ENCODE measurements around the gene SPOCK1. TPM values are rescaled to one million over a fixed set of nuclear protein-coding genes. Genes with fewer than 3 reads are reported as not detected.

Gene SPOCK1
- total and polyA plus RNA-seq, 5 donors from 2014 or later: 0.27 TPM; not detected in 4

- Histone ChIP-seq H3K36me3 (ENCODE audit: control insufficient read depth, insufficient read depth, low read length) (no peaks in the 10 kb centered on the region), H3K9me3 (ENCODE audit: control insufficient read depth in 2 of 2, low read length in 2 of 2) (no peaks in the 10 kb centered on the region), H3K4me3 (ENCODE audit: low read depth, low read length) (no peak overlapping the region), H3K4me1 (ENCODE audit: control insufficient read depth, insufficient read depth, low read length, poor library complexity, severe bottlenecking) (no peaks in the 10 kb centered on the region), H3K27ac (ENCODE audit: insufficient read depth, low read length, poor library complexity, severe bottlenecking) (no peak overlapping the region), H3K27me3 (ENCODE audit: control insufficient read depth, insufficient read depth, low read length) (no peaks in the 10 kb centered on the region)
- H3K27me3 Mint-ChIP-seq: peaks cover 4% of the 10 kb centered on the region
- H3K4me3 Mint-ChIP-seq: no peak overlapping the region
- H3K9me3 Mint-ChIP-seq: peaks cover 0 to 2% (median 0%) of the 10 kb centered on the region in 7 donors
- ATAC-seq (ENCODE audit: low read depth in 2 of 2) (no peak), DNase-seq (no peak)
- H3K4me1 Mint-ChIP-seq: no peaks in the 10 kb centered on the region
- H3K36me3 Mint-ChIP-seq: no peaks in the 10 kb centered on the region
- H3K27ac Mint-ChIP-seq: no peak overlapping the region
Observed at GRCh38 chr5:137148159-137148558, 351.0 kb downstream of the SPOCK1 start.

GRCh38 chr5:137147346-137147745 is 351.8 kb downstream of the SPOCK1 start:
- H3K27me3 Mint-ChIP-seq: peaks cover 4% of the 10 kb centered on the region
- H3K4me3 Mint-ChIP-seq: no peak overlapping the region

GRCh38 chr5:137146402-137146890 is 352.7 kb downstream of the SPOCK1 start:
- Mint-ChIP-seq H3K4me1 (no peaks in the 10 kb centered on the region), H3K27me3 (peaks cover 4% of the 10 kb centered on the region), H3K27ac (no peak overlapping the region), H3K36me3 (no peaks in the 10 kb centered on the region), H3K4me3 (no peak overlapping the region), H3K9me3 (peaks cover 0 to 2% (median 0%) of the 10 kb centered on the region in 7 donors)
- no peaks in the 10 kb centered on the region for H3K9me3 ChIP-seq (ENCODE audit: control insufficient read depth in 2 of 2, low read length in 2 of 2)
- no peaks in the 10 kb centered on the region for H3K4me1 ChIP-seq (ENCODE audit: control insufficient read depth, insufficient read depth, low read length, poor library complexity, severe bottlenecking)
- no peaks in the 10 kb centered on the region for H3K36me3 ChIP-seq (ENCODE audit: control insufficient read depth, insufficient read depth, low read length)
- DNase-seq (no peak), ATAC-seq (ENCODE audit: low read depth in 2 of 2) (no peak)
- no peak overlapping the region for H3K27ac ChIP-seq (ENCODE audit: insufficient read depth, low read length, poor library complexity, severe bottlenecking)
- H3K4me3 ChIP-seq (ENCODE audit: low read depth, low read length): no peak overlapping the region
- no peaks in the 10 kb centered on the region for H3K27me3 ChIP-seq (ENCODE audit: control insufficient read depth, insufficient read depth, low read length)

More at GRCh38 chr5:137147346-137147745, 351.8 kb downstream of the SPOCK1 start:
- Mint-ChIP-seq H3K27ac (no peak overlapping the region), H3K4me1 (no peaks in the 10 kb centered on the region), H3K9me3 (peaks cover 0 to 2% (median 0%) of the 10 kb centered on the region in 7 donors), H3K36me3 (no peaks in the 10 kb centered on the region)
- DNase-seq (no peak), ATAC-seq (ENCODE audit: low read depth in 2 of 2) (no peak)
- Histone ChIP-seq H3K36me3 (ENCODE audit: control insufficient read depth, insufficient read depth, low read length) (no peaks in the 10 kb centered on the region), H3K27me3 (ENCODE audit: control insufficient read depth, insufficient read depth, low read length) (no peaks in the 10 kb centered on the region), H3K27ac (ENCODE audit: insufficient read depth, low read length, poor library complexity, severe bottlenecking) (no peak overlapping the region), H3K9me3 (ENCODE audit: control insufficient read depth in 2 of 2, low read length in 2 of 2) (no peaks in the 10 kb centered on the region), H3K4me3 (ENCODE audit: low read depth, low read length) (no peak overlapping the region), H3K4me1 (ENCODE audit: control insufficient read depth, insufficient read depth, low read length, poor library complexity, severe bottlenecking) (no peaks in the 10 kb centered on the region)

GRCh38 chr5:137145721-137146120 is 353.4 kb downstream of the SPOCK1 start:
- H3K27me3 ChIP-seq (ENCODE audit: control insufficient read depth, insufficient read depth, low read length): no peaks in the 10 kb centered on the region
- no peaks in the 10 kb centered on the region for H3K9me3 ChIP-seq (ENCODE audit: control insufficient read depth in 2 of 2, low read length in 2 of 2)
- H3K27ac ChIP-seq (ENCODE audit: insufficient read depth, low read length, poor library complexity, severe bottlenecking): no peak overlapping the region
- H3K4me3 ChIP-seq (ENCODE audit: low read depth, low read length): no peak overlapping the region
- H3K4me3 Mint-ChIP-seq: no peak overlapping the region
- no peak for ATAC-seq (ENCODE audit: low read depth in 2 of 2)
- H3K36me3 ChIP-seq (ENCODE audit: control insufficient read depth, insufficient read depth, low read length): no peaks in the 10 kb centered on the region
- peaks cover 0 to 2% (median 0%) of the 10 kb centered on the region in 7 donors for H3K9me3 Mint-ChIP-seq
- peaks cover 4% of the 10 kb centered on the region for H3K27me3 Mint-ChIP-seq
- H3K4me1 Mint-ChIP-seq: no peaks in the 10 kb centered on the region
- no peaks in the 10 kb centered on the region for H3K4me1 ChIP-seq (ENCODE audit: control insufficient read depth, insufficient read depth, low read length, poor library complexity, severe bottlenecking)
- no peaks in the 10 kb centered on the region for H3K36me3 Mint-ChIP-seq
- no peak overlapping the region for H3K27ac Mint-ChIP-seq
- no peak for DNase-seq

GRCh38 chr5:137144656-137145055 is 354.5 kb downstream of the SPOCK1 start:
- no peaks in the 10 kb centered on the region for H3K36me3 Mint-ChIP-seq
- no peaks in the 10 kb centered on the region for H3K4me1 Mint-ChIP-seq
- no peaks in the 10 kb centered on the region for H3K27me3 ChIP-seq (ENCODE audit: control insufficient read depth, insufficient read depth, low read length)
- no peak for ATAC-seq (ENCODE audit: low read depth in 2 of 2)
- H3K4me1 ChIP-seq (ENCODE audit: control insufficient read depth, insufficient read depth, low read length, poor library complexity, severe bottlenecking): no peaks in the 10 kb centered on the region
- H3K4me3 ChIP-seq (ENCODE audit: low read depth, low read length): no peak overlapping the region
- H3K27me3 Mint-ChIP-seq: no peaks in the 10 kb centered on the region
- H3K27ac Mint-ChIP-seq: no peak overlapping the region
- peaks cover 0 to 2% (median 0%) of the 10 kb centered on the region in 7 donors for H3K9me3 Mint-ChIP-seq
- H3K4me3 Mint-ChIP-seq: no peak overlapping the region
- H3K36me3 ChIP-seq (ENCODE audit: control insufficient read depth, insufficient read depth, low read length): no peaks in the 10 kb centered on the region
- no peak overlapping the region for H3K27ac ChIP-seq (ENCODE audit: insufficient read depth, low read length, poor library complexity, severe bottlenecking)
- no peak for DNase-seq
- no peaks in the 10 kb centered on the region for H3K9me3 ChIP-seq (ENCODE audit: control insufficient read depth in 2 of 2, low read length in 2 of 2)

- Histone ChIP-seq H3K4me1 (ENCODE audit: control insufficient read depth, insufficient read depth, low read length, poor library complexity, severe bottlenecking) (no peaks in the 10 kb centered on the region), H3K27me3 (ENCODE audit: control insufficient read depth, insufficient read depth, low read length) (no peaks in the 10 kb centered on the region), H3K36me3 (ENCODE audit: control insufficient read depth, insufficient read depth, low read length) (no peaks in the 10 kb centered on the region), H3K9me3 (ENCODE audit: control insufficient read depth in 2 of 2, low read length in 2 of 2) (no peaks in the 10 kb centered on the region), H3K27ac (ENCODE audit: insufficient read depth, low read length, poor library complexity, severe bottlenecking) (no peak overlapping the region), H3K4me3 (ENCODE audit: low read depth, low read length) (no peak overlapping the region)
- DNase-seq (no peak), ATAC-seq (ENCODE audit: low read depth in 2 of 2) (no peak)
- H3K4me1 Mint-ChIP-seq: no peaks in the 10 kb centered on the region
- peaks cover 0 to 2% (median 0%) of the 10 kb centered on the region in 7 donors for H3K9me3 Mint-ChIP-seq
- H3K27ac Mint-ChIP-seq: no peak overlapping the region
- no peak overlapping the region for H3K4me3 Mint-ChIP-seq
- no peaks in the 10 kb centered on the region for H3K27me3 Mint-ChIP-seq
- H3K36me3 Mint-ChIP-seq: no peaks in the 10 kb centered on the region
Observed at GRCh38 chr5:137142764-137143605, 356.1 kb downstream of the SPOCK1 start.

GRCh38 chr5:137142346-137142745 is 356.8 kb downstream of the SPOCK1 start:
- H3K4me1 Mint-ChIP-seq: no peaks in the 10 kb centered on the region
- H3K27ac Mint-ChIP-seq: no peak overlapping the region
- Histone ChIP-seq H3K4me1 (ENCODE audit: control insufficient read depth, insufficient read depth, low read length, poor library complexity, severe bottlenecking) (no peaks in the 10 kb centered on the region), H3K9me3 (ENCODE audit: control insufficient read depth in 2 of 2, low read length in 2 of 2) (no peaks in the 10 kb centered on the region), H3K27ac (ENCODE audit: insufficient read depth, low read length, poor library complexity, severe bottlenecking) (no peak overlapping the region), H3K4me3 (ENCODE audit: low read depth, low read length) (no peak overlapping the region), H3K27me3 (ENCODE audit: control insufficient read depth, insufficient read depth, low read length) (no peaks in the 10 kb centered on the region), H3K36me3 (ENCODE audit: control insufficient read depth, insufficient read depth, low read length) (no peaks in the 10 kb centered on the region)
- no peak for ATAC-seq (ENCODE audit: low read depth in 2 of 2)
- no peak for DNase-seq
- no peaks in the 10 kb centered on the region for H3K36me3 Mint-ChIP-seq
- H3K4me3 Mint-ChIP-seq: no peak overlapping the region
- peaks cover 0 to 2% (median 0%) of the 10 kb centered on the region in 7 donors for H3K9me3 Mint-ChIP-seq
- no peaks in the 10 kb centered on the region for H3K27me3 Mint-ChIP-seq

- H3K27me3 ChIP-seq (ENCODE audit: control insufficient read depth, insufficient read depth, low read length): no peaks in the 10 kb centered on the region
- Mint-ChIP-seq H3K4me1 (no peaks in the 10 kb centered on the region), H3K4me3 (no peak overlapping the region), H3K9me3 (peaks cover 0 to 2% (median 0%) of the 10 kb centered on the region in 7 donors), H3K36me3 (no peaks in the 10 kb centered on the region), H3K27ac (no peak overlapping the region), H3K27me3 (no peaks in the 10 kb centered on the region)
- no peaks in the 10 kb centered on the region for H3K9me3 ChIP-seq (ENCODE audit: control insufficient read depth in 2 of 2, low read length in 2 of 2)
- H3K36me3 ChIP-seq (ENCODE audit: control insufficient read depth, insufficient read depth, low read length): no peaks in the 10 kb centered on the region
- ATAC-seq (ENCODE audit: low read depth in 2 of 2) (no peak), DNase-seq (no peak)
- H3K4me1 ChIP-seq (ENCODE audit: control insufficient read depth, insufficient read depth, low read length, poor library complexity, severe bottlenecking): no peaks in the 10 kb centered on the region
- H3K4me3 ChIP-seq (ENCODE audit: low read depth, low read length): no peak overlapping the region
- H3K27ac ChIP-seq (ENCODE audit: insufficient read depth, low read length, poor library complexity, severe bottlenecking): no peak overlapping the region
Observed at GRCh38 chr5:137141779-137142178, 357.3 kb downstream of the SPOCK1 start.

Measured in CD4-positive, CD25-positive, alpha-beta regulatory T cell (primary cell).